Smooth muscle cell (in vitro differentiated cells): ENCODE data around the gene VAV2. TPM values are rescaled to one million over a fixed set of nuclear protein-coding genes. Genes with fewer than 3 reads are reported as not detected.

Experiments
- DNase-seq: peaks from one replicate; lab custom pipeline; 2025; ENCODE audit not compliant: unreplicated experiment; lab: John Stamatoyannopoulos, UW
- H2AFZ ChIP-seq: fragments of 200-600 bp; sonication (generic); 2 replicates; pipeline ENCODE4 v1.6.0; 2016; ENCODE audit warnings: antibody characterized with exemption, low read depth, mild to moderate bottlenecking
- H3F3A ChIP-seq: fragments of 200-600 bp; sonication (generic); 2 replicates; pipeline ENCODE4 v1.6.0; 2017; ENCODE audit warnings: antibody characterized with exemption, low read depth
- H3K27ac ChIP-seq: fragments of 200-600 bp; sonication (generic); 2 replicates; pipeline ENCODE4 v1.5.1; 2016; ENCODE audit warnings: low read depth, mild to moderate bottlenecking
- H3K27me3 ChIP-seq: fragments of 200-600 bp; sonication (generic); 2 replicates; pipeline ENCODE4 v1.6.1; 2016; ENCODE audit warnings: low read depth, mild to moderate bottlenecking
- H3K36me3 ChIP-seq: fragments of 200-600 bp; sonication (generic); 2 replicates; pipeline ENCODE4 v1.5.1; 2016; ENCODE audit warnings: low read depth
- H3K4me1 ChIP-seq: fragments of 200-600 bp; sonication (generic); 2 replicates; pipeline ENCODE4 v1.5.1; 2016; ENCODE audit warnings: low read depth
- H3K4me2 ChIP-seq: fragments of 200-600 bp; sonication (generic); 2 replicates; pipeline ENCODE4 v1.6.0; 2016; ENCODE audit warnings: mild to moderate bottlenecking
- H3K4me3 ChIP-seq: fragments of 200-600 bp; sonication (generic); 2 replicates; pipeline ENCODE4 v1.5.1; 2016; ENCODE audit warnings: mild to moderate bottlenecking
- H3K79me2 ChIP-seq: fragments of 200-600 bp; sonication (generic); 2 replicates; pipeline ENCODE4 v1.6.0; 2016; ENCODE audit warnings: low read depth, mild to moderate bottlenecking
- H3K9ac ChIP-seq: fragments of 200-600 bp; sonication (generic); 2 replicates; pipeline ENCODE4 v1.6.0; 2016; ENCODE audit warnings: low read depth
- H3K9me3 ChIP-seq: fragments of 200-600 bp; sonication (generic); replicated peaks from 2 replicates; pipeline ENCODE4 v1.5.1; 2016; ENCODE audit warnings: low read depth
- H4K20me1 ChIP-seq: fragments of 200-600 bp; sonication (generic); 2 replicates; pipeline ENCODE4 v1.6.0; 2016; ENCODE audit warnings: low read depth
- CTCF ChIP-seq: fragments of 200-600 bp; sonication (generic); IDR thresholded peaks from 2 replicates; pipeline ENCODE4 v1.5.1; 2017; ENCODE audit warnings: borderline replicate concordance, mild to moderate bottlenecking, antibody characterized with exemption; ENCODE audit not compliant: insufficient read depth, poor library complexity, severe bottlenecking
- WGBS: methylation state at CpG from one replicate; pipeline ENCODE4 v1.1.7; 2016; ENCODE audit warnings: low lambda C conversion rate; 5-methylcytosine and 5-hydroxymethylcytosine counted together
- polyA plus RNA-seq: library from polyadenylated mRNA; unstranded; fragments of >200 nt; fragmentation: Nextera tagmentation; extraction: Ambion mirVana; gene quantifications from 2 replicates; pipeline ENCODE4 v1.2.1, GENCODE V29; 2016
- total RNA-seq: library from RNA; depleted of rRNA; stranded (reverse); fragments of >200 nt; gene quantifications from 2 replicates; pipeline ENCODE4 v1.2.3, GENCODE V29; 2014

Gene VAV2
- total and polyA plus RNA-seq, 2 experiments from 2014 or later: 26.2 to 35.3 TPM

DNA sequence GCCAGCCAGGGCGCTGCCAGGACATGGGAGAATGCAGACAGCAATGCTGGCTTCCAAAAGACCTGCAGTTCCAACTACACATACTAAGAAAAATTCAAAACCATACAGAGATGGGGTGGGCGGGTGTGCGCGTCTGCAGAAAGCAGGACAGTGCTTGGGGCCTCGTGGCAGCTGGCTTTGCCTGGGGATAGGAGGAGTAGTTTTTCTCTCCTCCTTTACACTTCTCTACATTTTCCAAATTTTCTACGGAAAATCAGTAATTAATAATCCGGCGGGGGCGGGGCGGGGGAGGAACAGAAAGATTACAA lies 210.3 kb downstream of the VAV2 start:
- H3K4me3 ChIP-seq: no peak overlapping the region
- no peak overlapping the region for H2AFZ ChIP-seq
- no peaks in the 10 kb centered on the region for H3K36me3 ChIP-seq
- TF ChIP-seq CTCF: no peak
- H3K79me2 ChIP-seq: no peaks in the 10 kb centered on the region
- no peaks in the 10 kb centered on the region for H3K9me3 ChIP-seq
- peaks cover 7% of the 10 kb centered on the region for H3F3A ChIP-seq
- H3K4me2 ChIP-seq: peak overlapping the region; percentile 4
- H3K27ac ChIP-seq: no peak overlapping the region
- no peak overlapping the region for H3K9ac ChIP-seq
- H3K4me1 ChIP-seq: no peaks in the 10 kb centered on the region
- 84% methylated on average over 10 of the region's 10 CpGs for WGBS
- H3K27me3 ChIP-seq: no peaks in the 10 kb centered on the region
- DNase-seq: no peak
- peaks cover 27% of the 10 kb centered on the region for H4K20me1 ChIP-seq

GRCh38 chr9:133780962-133781827 lies 210.9 kb downstream of the VAV2 start:
- WGBS: 97% methylated on average over 15 of the region's 15 CpGs

GRCh38 chr9:133780404-133780945 lies 211.6 kb downstream of the VAV2 start:
- 99% methylated on average over 15 of the region's 15 CpGs for WGBS
- Histone ChIP-seq H3K36me3 (no peaks in the 10 kb centered on the region), H3K9ac (no peak overlapping the region), H3F3A (peaks cover 7% of the 10 kb centered on the region), H4K20me1 (peaks cover 14% of the 10 kb centered on the region), H3K27me3 (no peaks in the 10 kb centered on the region), H3K4me3 (no peak overlapping the region), H3K4me1 (no peaks in the 10 kb centered on the region), H3K4me2 (no peak overlapping the region), H3K27ac (no peak overlapping the region), H2AFZ (no peak overlapping the region), H3K9me3 (no peaks in the 10 kb centered on the region), H3K79me2 (no peaks in the 10 kb centered on the region)
- DNase-seq: no peak
- no peak for TF ChIP-seq CTCF

More at GRCh38 chr9:133780962-133781827, 210.9 kb downstream of the VAV2 start:
- no peak overlapping the region for H3K4me3 ChIP-seq
- H2AFZ ChIP-seq: no peak overlapping the region
- DNase-seq: no peak
- no peaks in the 10 kb centered on the region for H3K4me1 ChIP-seq
- H3K9ac ChIP-seq: no peak overlapping the region
- H3K79me2 ChIP-seq: no peaks in the 10 kb centered on the region
- no peaks in the 10 kb centered on the region for H3K36me3 ChIP-seq
- H3K9me3 ChIP-seq: no peaks in the 10 kb centered on the region
- H4K20me1 ChIP-seq: peaks cover 21% of the 10 kb centered on the region
- H3F3A ChIP-seq: peaks cover 7% of the 10 kb centered on the region
- H3K4me2 ChIP-seq: peak overlapping the region; percentile 4
- H3K27ac ChIP-seq: no peak overlapping the region
- no peaks in the 10 kb centered on the region for H3K27me3 ChIP-seq
- no peak for TF ChIP-seq CTCF
